NCI-H2227 (cell line): Measurements from ENCODE around the gene HSP90AB1.
A peak's percentile ranks its signal among the peaks of the same experiment; 100 is the strongest.

Experiments
- DNase-seq: peaks from one replicate; lab custom pipeline; 2025; ENCODE audit not compliant: unreplicated experiment; lab: John Stamatoyannopoulos, UW

HSP90AB1 gene

DNA sequence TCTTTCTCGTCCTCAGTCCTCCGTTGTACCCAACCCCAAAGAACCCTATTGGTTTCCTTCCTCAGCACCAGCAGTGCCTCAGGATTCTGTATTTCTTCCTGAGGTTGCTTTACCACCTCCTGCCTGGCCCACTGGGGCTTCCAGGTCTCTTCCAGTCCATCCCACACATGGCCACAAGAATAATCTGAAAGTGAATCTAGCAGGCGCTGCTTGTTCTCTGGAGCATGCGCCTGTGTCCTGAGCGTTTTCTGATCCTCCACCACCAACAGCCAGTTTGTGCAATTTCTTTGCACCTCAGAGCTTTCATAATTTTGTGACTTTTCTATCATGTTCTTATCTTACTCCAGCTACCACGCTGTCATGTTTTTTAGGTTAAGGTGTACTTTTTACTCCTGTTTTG, 11.6 kb upstream of the HSP90AB1 start:
- DNase-seq = no peak

DNA sequence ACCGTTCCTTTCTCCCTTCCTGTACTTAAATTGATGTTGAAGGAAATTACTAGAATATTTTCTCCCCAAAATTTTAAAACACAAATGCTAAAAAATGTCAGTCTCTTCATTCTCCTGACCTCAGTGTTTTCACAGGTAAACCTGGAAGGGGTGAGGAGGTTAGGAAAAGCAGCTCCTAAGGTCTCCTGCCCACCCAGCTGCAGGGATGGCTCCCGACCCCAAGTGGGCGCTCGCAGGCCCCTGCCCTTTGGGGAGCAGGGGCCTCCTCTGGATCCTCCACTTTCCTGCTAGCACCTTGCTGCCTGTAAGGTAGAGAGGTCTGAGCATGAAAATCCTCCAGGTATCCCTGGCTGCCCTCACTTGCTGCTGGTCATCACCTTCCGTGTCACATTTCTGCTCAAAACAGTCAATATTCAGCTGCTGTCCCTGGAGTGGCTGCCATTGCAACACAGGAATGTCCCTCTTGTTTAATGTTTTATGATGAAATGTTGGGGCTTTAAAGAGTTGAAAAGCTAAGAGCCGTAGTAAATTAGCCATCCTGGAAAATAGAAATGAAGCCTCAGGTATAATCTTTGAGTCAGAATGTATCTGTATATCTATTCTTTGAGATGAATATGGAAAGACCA, 10.9 kb upstream of the HSP90AB1 start:
- no peak for DNase-seq

DNA sequence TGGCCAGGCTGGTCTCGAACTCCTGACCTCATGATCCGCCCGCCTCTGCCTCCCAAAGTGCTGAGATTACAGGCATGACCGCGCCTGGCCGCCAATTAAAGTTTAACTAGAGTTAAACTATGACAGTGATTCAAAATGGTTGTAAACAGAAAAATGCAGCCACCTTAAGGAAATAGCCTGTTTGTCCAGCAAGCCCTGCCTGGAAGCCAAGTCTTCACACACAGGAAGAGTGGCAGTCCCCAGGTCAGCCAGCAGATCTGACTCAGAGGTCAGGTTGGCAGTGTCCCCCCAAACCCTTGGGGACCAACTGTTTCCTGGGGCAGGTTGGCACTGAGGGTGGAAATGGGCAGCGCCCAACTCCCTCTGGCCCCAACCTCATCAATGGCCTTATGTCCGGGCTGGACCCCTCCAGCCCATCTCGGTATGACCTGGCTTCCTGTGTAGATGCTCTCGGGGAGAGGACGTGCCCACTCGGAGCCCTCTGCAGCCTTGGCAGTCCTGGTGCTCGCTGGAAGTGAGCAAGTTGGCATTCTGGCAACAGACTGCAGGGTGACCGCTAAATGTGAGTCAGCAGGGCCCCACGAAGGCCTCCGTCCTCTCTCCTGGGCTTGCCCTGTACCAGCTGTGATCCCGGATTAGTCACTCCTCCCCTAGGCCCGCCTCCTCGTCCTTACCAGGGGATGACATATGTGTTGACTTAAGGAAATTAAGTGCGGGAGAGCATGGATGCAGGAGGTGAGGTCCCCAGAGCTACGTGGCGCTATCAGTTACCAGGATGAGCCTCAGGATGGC, 9.7 kb upstream of the HSP90AB1 start:
- peak; percentile 72 for DNase-seq

DNA sequence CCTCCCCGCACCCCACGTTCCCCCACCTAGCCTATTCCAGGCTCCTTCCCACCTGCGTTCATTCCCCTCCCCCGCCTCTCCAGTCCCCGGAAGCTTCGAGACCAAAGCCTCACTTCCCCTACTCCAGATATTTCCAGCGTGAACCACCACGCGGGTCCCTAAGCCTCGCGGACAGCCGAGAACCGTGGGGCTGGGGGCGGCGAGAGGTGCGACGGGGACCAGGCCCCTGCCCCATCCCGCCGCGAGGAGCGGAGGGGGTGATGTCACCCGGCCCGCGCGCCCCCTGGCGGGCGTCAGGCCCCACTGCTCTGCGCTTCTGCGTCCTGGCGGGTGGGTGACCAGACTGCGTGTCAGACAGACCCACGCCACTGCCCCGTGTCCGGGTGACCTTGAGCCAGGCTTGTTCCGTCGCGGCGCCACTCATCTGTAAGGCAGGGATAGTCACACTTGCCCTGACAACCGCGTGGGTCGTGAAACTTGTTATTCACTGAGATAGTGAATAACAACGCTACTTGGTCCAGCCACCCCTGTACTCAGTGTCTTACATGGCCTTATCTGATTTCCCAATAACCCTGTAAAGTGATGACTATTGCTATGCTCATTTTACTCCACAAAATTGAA, 9.0 kb upstream of the HSP90AB1 start:
- peak; percentile 82 for DNase-seq

DNA sequence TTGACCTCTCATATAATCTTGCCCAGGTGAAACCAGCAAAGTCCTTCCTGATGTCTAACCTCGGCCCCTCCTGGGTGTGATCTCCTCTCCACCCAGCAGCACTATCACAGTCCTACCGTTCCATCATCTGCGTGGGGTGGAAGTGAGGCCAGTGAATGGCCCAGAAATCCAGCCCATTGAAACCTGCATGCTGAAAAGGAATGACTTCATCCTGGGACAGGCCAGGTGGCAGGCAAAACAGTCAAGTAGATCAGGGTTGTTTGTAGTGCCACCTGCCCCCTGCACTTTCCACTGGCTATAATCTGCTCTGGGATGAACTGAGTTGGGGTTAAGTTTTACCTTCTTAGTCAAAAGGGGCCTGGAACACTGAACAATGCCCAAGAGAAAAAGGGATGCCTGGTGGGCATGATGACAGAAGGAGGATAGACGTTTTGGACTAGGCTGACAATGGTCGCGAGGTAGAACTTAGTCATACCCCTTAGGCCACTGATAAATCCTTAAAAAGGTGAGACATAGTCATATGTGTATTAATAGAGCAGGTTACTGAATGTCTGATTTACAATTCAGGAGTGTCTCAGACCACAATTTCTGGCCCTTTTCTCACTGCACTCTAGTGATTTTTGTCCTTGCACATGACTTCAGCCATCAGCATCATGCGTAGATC, 8.1 kb upstream of the HSP90AB1 start:
- DNase-seq = no peak

DNA sequence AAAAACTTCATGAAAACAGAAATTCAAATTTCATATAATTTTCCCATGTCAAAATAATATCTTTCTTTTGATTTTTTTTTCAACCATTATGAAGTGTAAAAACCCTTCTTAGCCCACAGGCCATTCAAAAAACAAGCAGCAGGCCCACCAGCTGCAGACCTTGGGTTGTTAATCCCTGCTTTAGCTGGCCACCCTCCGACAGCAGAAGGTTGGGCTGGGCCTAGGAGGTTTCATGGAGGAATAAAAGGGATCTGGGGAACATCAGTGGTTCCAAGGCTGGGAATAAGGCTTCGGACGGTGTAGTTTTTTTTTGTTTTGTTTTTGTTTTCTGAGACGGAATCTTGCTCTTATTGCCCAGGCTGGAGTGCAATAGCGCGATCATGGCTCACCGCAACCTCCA, 3.6 kb upstream of the HSP90AB1 start:
- no peak for DNase-seq

DNA sequence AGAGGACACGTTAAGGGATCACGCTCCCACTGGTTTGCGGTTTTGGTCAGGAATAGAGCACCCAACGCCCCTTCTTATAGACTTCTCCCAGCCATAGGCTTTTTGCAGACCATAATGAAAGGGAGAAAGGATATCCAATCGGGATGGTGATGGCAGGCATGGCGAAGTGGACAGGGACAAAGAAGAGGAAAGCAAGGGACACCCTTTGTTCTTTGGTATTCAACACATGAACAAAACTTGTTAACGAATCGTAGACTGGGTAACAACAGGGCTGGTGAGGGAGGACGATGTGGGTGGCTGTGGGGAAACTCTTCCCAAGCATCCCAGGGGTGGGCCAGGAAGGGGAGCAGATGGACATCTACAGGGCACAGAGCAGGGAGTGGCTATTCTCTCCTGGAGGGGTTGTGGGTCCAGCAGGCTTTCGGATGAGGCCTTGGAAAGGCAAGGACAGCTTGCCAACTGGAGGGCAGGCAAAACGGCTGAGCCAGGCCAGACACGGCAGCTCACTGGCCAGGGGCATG, 1.4 kb upstream of the HSP90AB1 start:
- no peak for DNase-seq

DNA sequence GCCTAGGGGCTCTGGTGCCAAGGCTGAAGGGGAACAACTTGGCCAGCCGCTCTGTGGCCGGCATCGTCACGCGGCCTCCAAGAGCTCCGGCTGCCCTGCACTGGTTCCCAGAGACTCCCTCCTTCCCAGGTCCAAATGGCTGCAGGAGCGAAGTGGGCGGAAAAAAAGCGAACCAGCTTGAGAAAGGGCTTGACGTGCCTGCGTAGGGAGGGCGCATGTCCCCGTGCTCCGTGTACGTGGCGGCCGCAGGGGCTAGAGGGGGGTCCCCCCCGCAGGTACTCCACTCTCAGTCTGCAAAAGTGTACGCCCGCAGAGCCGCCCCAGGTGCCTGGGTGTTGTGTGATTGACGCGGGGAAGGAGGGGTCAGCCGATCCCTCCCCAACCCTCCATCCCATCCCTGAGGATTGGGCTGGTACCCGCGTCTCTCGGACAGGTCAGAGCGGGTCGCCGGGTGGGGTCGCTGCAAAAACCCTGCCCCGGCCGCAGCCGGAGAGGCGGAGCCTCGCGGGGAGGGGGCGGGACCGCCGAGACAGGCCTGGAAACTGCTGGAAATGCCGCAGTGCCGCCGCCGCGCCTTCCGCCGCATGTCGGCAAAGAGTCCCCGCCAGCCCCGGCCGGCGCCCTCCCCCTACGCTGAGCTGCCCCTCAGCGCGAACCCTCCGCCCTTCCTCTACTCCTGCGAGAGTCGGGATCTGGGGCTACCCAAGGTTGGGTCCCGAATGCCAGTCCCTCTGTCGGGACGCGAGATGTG, 814 bp upstream of the HSP90AB1 start:
- peak; percentile 86 for DNase-seq

DNA sequence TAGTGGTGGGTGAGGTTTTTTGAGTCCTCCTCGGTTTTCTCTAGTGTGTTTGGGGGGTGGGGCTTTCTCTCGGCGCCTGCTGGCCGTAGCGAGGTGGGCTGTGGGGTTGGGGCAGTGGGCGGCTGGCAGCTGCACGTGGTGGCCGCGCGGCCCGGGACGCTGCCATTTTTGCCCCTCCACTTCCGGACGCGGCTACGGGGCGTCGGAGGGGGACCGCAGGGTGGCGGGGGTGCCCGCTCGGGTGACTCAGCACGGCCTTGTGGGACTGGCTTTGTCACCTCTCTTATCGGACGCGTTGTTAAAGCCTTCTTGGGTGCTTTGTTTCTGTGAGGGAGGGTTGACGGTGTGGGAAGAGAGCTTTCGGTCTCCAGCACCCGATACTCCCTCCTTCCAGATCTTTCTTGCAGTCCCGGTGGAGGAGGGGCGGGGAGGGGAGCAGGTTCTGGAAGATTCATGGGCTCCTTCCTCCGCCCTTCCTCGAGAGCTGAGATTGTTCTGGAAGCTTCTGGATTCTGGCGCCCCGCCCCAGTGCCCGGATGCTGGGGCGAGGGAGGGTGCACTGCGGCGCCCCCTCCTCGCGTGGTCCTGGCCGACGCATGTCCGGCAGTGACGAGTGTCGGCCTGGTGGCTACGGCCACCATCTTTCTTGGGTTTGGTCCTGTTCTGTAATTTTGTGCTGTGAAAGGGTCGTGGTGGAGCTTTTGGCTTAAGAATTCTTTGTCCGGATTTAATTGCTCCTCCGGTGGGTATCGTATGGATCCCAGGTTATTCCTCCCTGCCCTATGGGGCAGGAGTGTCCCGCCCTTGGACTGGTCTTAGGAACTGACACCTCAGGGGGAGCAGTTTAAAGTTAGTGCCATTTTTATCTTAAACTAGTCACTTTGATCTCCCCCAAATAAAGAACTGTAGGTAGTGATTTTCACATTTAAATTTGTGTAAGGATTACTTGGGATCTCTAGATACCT, 719 bp downstream of the HSP90AB1 start:
- DNase-seq = peak; percentile 66

DNA sequence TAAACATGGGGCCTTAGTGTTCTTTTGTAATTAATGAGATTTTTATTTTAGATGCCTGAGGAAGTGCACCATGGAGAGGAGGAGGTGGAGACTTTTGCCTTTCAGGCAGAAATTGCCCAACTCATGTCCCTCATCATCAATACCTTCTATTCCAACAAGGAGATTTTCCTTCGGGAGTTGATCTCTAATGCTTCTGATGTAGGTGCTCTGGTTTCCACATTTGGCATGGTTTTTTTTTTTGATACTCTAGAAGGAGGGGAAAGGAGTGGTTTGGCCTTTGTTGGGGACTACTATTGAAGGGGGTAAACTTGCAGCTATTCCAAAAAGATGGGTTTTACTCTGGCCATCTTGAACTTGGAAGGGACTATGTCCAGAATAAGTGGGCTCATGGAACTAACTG, 1.7 kb downstream of the HSP90AB1 start:
- no peak for DNase-seq

DNA sequence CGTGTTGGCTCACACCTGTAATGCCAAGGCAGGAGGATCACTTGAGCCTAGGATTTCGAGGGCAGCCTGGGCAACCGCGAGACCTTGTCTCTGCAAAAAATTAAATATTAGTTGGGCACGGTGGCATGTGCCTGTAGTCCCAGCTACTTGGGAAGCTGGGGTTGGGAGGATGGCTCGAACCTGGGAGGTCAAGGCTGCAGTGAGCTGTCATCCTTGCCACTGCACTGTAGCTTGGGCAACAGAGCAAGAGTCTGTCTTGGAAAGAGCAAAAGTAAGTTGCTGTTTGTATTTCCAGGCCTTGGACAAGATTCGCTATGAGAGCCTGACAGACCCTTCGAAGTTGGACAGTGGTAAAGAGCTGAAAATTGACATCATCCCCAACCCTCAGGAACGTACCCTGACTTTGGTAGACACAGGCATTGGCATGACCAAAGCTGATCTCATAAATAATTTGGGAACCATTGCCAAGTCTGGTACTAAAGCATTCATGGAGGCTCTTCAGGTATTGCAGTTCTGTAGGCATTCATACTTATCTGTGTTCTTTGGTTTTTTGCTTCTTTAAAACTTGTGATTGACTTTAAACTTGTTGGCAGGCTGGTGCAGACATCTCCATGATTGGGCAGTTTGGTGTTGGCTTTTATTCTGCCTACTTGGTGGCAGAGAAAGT, 2.3 kb downstream of the HSP90AB1 start:
- no peak for DNase-seq

DNA sequence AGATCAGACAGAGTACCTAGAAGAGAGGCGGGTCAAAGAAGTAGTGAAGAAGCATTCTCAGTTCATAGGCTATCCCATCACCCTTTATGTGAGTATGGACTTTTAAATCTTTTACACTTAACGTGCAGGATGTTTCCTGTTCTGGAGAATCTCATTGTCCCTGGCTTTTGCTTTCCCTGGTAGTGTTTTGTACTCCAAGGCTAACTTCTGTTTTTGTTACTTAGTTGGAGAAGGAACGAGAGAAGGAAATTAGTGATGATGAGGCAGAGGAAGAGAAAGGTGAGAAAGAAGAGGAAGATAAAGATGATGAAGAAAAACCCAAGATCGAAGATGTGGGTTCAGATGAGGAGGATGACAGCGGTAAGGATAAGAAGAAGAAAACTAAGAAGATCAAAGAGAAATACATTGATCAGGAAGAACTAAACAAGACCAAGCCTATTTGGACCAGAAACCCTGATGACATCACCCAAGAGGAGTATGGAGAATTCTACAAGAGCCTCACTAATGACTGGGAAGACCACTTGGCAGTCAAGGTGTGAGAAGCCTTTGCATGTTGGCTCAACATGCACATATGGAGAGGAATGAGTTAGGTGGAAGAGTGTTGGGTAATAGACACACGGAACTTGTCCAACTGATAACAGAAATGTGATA, 3.3 kb downstream of the HSP90AB1 start:
- DNase-seq = no peak

DNA sequence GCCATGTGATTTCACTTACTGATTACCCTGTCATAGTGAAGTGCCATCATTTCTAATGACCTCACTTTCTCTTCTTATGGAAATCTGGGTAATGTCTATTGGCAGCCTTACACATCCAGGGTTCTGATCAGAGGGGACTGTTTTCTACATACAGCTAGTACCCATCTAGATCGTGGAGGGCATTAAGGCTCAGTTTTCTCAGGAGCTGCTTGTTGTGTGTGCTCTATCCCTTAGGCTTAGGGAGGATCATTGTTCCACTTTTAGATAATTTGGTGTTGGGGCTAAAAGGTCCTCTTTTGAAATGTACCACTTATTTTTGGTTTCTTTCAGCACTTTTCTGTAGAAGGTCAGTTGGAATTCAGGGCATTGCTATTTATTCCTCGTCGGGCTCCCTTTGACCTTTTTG, 3.8 kb downstream of the HSP90AB1 start:
- no peak for DNase-seq

DNA sequence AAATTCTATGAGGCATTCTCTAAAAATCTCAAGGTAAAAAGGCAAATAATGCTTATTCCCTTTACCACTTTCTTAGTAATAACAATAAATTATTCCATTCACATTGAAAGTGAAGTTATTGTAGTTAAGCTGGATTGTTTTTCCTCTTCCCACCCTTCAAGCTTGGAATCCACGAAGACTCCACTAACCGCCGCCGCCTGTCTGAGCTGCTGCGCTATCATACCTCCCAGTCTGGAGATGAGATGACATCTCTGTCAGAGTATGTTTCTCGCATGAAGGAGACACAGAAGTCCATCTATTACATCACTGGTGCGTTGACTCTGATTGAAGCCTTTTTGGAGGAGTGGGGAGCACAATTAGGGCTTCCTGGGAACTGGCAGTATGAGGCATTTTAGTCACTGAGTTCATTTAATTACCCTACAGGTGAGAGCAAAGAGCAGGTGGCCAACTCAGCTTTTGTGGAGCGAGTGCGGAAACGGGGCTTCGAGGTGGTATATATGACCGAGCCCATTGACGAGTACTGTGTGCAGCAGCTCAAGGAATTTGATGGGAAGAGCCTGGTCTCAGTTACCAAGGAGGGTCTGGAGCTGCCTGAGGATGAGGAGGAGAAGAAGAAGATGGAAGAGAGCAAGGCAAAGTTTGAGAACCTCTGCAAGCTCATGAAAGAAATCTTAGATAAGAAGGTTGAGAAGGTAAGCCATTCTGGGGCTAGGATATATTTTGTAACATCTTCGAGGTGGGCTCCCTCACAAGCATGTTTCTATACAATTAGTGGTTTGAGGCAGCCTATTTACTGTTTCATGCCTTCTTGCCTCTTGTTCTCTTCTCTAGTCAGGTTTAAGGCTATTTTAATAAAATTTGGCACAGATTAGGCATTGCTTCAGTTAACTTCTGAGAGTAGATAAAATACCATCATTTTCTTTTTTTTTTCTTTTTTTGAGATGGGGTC, 4.9 kb downstream of the HSP90AB1 start:
- DNase-seq = no peak

DNA sequence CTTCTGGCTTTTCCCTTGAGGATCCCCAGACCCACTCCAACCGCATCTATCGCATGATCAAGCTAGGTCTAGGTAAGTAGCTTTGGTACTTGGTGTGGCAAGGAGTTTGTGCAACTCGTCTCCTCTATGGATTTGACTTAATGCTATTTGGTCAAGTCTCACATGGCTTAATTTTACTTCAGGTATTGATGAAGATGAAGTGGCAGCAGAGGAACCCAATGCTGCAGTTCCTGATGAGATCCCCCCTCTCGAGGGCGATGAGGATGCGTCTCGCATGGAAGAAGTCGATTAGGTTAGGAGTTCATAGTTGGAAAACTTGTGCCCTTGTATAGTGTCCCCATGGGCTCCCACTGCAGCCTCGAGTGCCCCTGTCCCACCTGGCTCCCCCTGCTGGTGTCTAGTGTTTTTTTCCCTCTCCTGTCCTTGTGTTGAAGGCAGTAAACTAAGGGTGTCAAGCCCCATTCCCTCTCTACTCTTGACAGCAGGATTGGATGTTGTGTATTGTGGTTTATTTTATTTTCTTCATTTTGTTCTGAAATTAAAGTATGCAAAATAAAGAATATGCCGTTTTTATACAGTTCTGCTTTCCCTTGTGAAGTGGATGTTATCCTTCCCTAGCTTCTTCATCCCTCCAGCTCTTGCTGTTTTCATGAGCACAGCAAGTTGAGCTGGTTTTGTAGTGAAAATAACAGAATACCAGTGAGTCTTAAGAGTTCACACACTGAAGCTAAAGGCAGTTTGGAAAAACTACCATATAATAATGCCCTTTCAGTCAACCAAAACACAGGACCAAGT, 6.6 kb downstream of the HSP90AB1 start:
- DNase-seq = peak; percentile 30

DNA sequence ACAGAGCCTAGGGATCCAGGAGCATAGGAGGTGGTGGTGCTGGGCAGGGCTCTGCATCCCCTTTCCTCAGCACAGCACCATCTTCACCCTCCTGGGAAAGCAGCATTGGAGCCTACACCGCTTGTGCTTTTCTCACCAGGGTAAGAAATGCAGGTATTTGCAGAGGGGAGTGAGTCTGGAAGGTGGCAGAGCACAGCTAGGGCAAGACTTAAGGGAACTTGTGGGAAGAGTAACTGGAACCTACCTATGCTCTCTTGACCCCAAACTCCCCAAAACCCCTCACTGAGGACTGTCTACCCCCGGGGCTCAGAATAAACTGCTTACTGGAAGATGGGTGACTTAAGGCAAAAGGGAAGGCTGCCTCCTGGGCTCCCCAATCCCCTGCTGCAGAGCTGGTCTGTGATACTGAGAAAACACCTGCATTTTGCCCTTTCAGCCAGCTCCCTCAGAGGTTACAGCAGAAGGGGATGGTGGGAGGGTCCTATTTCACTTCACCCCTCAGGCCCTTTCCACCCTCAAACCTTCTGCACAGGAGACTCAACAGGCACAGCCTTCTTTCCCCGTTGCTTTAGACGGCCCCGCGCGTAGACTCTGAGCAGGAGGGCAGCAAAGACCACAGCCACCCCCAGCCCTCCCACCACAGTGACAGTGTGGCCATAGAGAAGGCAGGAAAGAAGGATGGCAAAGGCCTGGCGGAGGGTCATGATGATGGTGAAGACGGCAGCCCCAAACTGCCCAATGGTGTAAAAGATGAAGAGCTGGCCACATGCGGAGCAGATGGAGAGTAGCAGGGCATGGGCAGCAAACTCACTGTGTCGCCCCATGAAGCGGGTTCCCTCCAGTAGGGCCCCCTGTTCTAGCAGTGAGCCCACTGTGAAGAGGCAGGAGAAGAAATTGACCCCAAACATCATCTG, 7.5 kb downstream of the HSP90AB1 start:
- no peak for DNase-seq
